HUES64 (cell line): ENCODE data around the gene INO80D.

Source experiments
- H3K27ac ChIP-seq: 2 replicates; pipeline ENCODE4 v1.7.0; 2013; ENCODE audit warnings: low read depth, low read length, inconsistent platforms
- H3K27me3 ChIP-seq: 2 replicates; pipeline ENCODE4 v1.6.1; 2013; ENCODE audit warnings: mild to moderate bottlenecking, low read length; ENCODE audit not compliant: insufficient read depth
- H3K36me3 ChIP-seq: 2 replicates; pipeline ENCODE4 v1.6.1; 2013; ENCODE audit warnings: mild to moderate bottlenecking, low read length; ENCODE audit not compliant: insufficient read depth
- H3K4me1 ChIP-seq: 2 replicates; pipeline ENCODE4 v1.6.1; 2013; ENCODE audit warnings: mild to moderate bottlenecking, low read length, moderate library complexity; ENCODE audit not compliant: insufficient read depth
- H3K4me3 ChIP-seq: 2 replicates; pipeline ENCODE4 v1.5.1; 2013; ENCODE audit warnings: mild to moderate bottlenecking, low read length, moderate library complexity
- H3K9ac ChIP-seq: 2 replicates; pipeline ENCODE4 v1.6.1; 2013; ENCODE audit warnings: mild to moderate bottlenecking, low read depth, low read length
- H3K9me3 ChIP-seq: 2 replicates; pipeline ENCODE4 v1.6.1; 2013; ENCODE audit warnings: low read depth, low read length; ENCODE audit not compliant: insufficient read depth
- WGBS: fragments of 150-250, 120-280 bp; methylation state at CpG from one replicate; pipeline ENCODE4 v1.1.7; 2013; ENCODE audit warnings: missing lambda C conversion rate; 5-methylcytosine and 5-hydroxymethylcytosine counted together

Gene INO80D

DNA sequence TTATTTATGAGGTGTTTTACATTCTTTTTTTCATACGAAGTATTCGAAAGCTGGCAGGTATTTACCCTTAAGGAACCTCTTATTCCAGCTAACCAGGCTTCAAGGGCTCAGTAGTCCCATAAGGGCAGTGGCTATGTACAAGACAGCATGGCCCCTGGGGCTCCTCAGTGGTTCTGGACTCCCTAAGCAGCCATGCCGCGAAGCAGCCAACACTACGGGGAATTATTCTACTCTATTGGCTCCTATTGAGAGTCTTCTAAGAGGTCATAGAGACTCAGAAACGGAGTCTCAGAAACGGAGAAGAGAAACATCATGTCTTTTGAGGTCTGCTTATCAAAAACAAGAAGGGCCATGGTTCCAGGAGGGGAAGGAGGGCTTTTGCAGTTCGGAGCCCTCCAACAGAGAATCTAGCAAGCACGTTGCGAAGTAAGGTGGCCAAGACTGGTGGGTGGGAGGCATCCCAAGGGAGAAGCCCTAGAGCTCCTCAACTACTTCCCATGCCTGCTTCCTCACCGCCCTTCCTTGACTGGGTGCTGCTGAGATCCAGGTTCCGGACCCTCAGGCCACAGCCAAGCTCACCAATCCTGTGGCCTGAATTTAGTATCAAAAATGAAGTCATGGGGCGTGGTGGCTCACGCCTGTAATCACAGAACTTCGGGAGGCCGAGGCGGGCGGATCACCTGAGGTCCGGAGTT lies 109.7 kb downstream of the INO80D start:
- H3K27ac ChIP-seq: no peak overlapping the region
- no peak overlapping the region for H3K4me3 ChIP-seq
- H3K9me3 ChIP-seq: no peaks in the 10 kb centered on the region
- H3K27me3 ChIP-seq: no peaks in the 10 kb centered on the region
- WGBS: 96% methylated on average over 19 of the region's 19 CpGs
- H3K9ac ChIP-seq: no peak overlapping the region
- no peaks in the 10 kb centered on the region for H3K36me3 ChIP-seq
- no peaks in the 10 kb centered on the region for H3K4me1 ChIP-seq

DNA sequence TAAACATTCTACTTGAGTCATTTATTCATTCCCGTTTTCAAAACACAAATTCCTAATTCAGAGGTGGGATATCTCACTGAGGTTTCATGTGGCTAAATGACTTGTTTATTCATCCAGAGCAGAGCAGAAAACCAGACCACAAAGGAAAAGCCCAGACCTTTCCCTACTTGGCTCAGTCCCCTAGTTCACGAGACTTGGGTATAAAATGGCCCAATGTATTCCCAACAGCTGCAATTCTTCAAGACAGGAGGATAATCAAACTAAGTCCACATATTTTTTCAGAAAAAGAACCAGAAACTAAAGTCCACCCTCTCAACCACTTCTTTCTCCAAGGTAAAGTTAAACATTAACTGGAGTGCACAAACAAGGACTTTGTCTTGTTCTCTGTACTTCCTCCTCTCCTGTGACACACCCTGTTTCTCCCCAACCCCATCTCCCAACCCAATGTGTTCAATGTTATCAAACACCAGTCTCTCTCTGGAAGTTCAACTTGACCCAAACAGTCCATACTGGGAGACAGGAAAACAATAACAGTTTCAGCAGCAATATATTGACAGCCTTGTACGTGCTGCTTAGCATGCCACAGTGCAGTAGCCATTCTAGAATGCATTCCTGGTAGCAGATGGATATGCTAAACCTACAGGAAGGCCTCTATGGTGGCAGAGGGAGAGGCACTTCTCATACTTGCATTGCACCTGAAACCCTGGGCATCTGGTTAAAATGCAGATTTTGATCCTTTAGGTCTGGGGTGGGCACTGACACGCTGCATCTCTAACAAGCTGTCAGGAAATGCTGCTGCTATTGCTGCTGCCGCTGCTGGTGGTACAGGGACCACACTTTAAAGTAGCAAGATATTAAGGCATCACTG lies 110.7 kb downstream of the INO80D start:
- no peaks in the 10 kb centered on the region for H3K27me3 ChIP-seq
- peaks cover 7% of the 10 kb centered on the region; the same call in 1 of the 2 replicates for H3K4me1 ChIP-seq
- no peak overlapping the region for H3K27ac ChIP-seq
- no peaks in the 10 kb centered on the region for H3K36me3 ChIP-seq
- 91% methylated on average over 5 of the region's 5 CpGs for WGBS
- no peaks in the 10 kb centered on the region for H3K9me3 ChIP-seq
- no peak overlapping the region for H3K9ac ChIP-seq
- no peak overlapping the region for H3K4me3 ChIP-seq

DNA sequence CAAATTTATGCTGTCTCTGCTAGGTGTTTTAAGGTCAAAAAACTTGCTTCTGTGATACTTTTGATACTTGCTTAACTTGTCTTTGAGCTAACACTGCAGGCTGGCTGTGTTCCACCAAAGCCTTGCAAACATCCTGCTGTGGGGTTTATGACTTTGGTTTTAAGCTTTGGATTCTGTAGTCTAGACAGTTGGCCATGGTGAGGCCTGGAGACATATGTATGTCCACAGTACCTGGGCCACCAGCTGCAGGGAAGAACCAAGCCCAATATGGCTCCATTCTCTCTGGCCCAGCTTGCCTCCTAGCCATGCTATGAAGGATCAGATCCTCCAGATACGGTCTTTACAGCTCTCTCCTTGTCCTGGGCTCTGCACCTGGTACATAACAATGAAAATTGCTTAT lies 113.9 kb downstream of the INO80D start:
- H3K27ac ChIP-seq: no peak overlapping the region
- no peak overlapping the region for H3K4me3 ChIP-seq
- no peaks in the 10 kb centered on the region for H3K9me3 ChIP-seq
- WGBS: 76% methylated on average over 1 of the region's 1 CpG
- H3K4me1 ChIP-seq: peaks cover 11% of the 10 kb centered on the region; the same call in 1 of the 2 replicates
- no peaks in the 10 kb centered on the region for H3K36me3 ChIP-seq
- no peaks in the 10 kb centered on the region for H3K27me3 ChIP-seq
- no peak overlapping the region for H3K9ac ChIP-seq

DNA sequence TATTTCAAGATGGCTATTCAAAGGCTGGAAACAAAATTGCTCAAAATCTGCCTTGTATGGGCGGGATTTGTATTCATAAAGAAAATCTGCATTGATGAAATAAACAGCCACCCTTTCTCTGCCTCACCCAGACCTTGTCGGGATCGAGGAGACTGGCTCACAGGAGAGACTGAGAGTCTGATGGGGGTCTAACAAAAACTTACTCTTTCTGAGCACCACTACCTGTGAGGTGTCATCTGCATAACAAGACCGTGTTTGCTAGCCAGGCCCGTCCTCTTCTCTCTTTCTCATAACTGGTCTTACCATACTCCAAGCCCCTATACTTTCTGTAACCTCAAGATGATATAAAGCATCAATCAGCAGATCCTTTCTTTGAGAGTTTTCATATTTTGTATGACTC lies 115.6 kb downstream of the INO80D start:
- Histone ChIP-seq H3K9me3 (no peaks in the 10 kb centered on the region), H3K27me3 (no peaks in the 10 kb centered on the region), H3K4me1 (peaks cover 11% of the 10 kb centered on the region; the same call in 1 of the 2 replicates), H3K9ac (no peak overlapping the region), H3K27ac (no peak overlapping the region), H3K36me3 (no peaks in the 10 kb centered on the region), H3K4me3 (no peak overlapping the region)
- WGBS: 22% methylated on average over 5 of the region's 5 CpGs

DNA sequence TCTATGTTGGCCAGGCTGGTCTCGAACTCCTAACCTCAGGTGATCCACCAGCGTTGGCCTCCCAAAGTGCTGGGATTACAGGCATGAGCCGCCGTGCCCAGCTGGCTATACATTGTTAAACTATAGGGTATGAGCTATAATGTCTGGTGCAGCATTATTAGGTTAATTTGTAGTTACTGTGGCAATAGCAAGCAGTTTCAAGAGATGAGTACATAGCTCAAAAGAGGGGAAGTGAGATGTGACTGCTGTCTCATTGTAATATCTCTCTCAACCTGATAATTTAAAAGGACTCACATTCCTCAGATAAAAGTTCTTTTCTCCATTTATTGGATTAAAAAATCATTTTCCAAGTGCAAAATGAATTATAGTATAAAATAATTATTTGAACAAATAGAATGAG lies 116.4 kb downstream of the INO80D start:
- no peak overlapping the region for H3K27ac ChIP-seq
- no peaks in the 10 kb centered on the region for H3K27me3 ChIP-seq
- H3K4me1 ChIP-seq: peaks cover 11% of the 10 kb centered on the region; the same call in 1 of the 2 replicates
- WGBS: 96% methylated on average over 4 of the region's 4 CpGs
- no peak overlapping the region for H3K9ac ChIP-seq
- H3K4me3 ChIP-seq: no peak overlapping the region
- no peaks in the 10 kb centered on the region for H3K9me3 ChIP-seq
- H3K36me3 ChIP-seq: no peaks in the 10 kb centered on the region

DNA sequence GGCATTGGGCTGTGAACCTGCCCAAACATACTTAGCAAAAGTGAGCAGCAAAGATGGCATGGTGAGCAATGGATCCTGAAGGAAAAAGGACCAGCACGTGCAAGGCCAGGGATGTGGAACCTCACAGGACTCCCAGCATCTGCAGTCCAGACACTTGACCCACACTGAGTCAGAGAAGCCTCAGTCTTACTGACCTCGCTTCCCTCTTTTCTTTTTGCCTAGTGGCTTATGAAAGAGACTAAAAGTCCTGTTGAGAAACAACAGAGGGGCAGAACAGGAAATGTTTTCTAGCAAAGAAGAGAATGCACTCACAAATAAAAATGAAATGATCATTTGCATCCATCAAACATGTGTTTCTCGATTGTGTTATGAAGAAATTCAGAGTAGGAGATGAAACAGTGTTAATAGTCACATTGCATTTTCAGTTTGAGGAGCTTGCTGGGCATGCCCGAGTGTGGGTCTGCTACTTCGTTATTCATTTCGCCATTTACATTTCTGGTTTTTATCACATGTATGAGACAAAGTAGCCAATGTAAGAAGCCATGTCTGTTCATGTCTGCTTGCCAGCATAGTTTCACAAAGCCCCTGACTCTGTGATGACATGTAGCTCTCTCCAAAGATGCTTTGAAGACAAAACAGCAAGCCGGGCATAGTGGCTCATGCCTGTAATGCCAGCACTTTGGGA lies 118.4 kb downstream of the INO80D start:
- Histone ChIP-seq H3K9me3 (no peaks in the 10 kb centered on the region), H3K4me3 (no peak overlapping the region), H3K27ac (no peak overlapping the region), H3K27me3 (no peaks in the 10 kb centered on the region), H3K4me1 (peaks cover 11% of the 10 kb centered on the region; the same call in 1 of the 2 replicates), H3K36me3 (no peaks in the 10 kb centered on the region), H3K9ac (no peak overlapping the region)
- 87% methylated on average over 7 of the region's 7 CpGs for WGBS

DNA sequence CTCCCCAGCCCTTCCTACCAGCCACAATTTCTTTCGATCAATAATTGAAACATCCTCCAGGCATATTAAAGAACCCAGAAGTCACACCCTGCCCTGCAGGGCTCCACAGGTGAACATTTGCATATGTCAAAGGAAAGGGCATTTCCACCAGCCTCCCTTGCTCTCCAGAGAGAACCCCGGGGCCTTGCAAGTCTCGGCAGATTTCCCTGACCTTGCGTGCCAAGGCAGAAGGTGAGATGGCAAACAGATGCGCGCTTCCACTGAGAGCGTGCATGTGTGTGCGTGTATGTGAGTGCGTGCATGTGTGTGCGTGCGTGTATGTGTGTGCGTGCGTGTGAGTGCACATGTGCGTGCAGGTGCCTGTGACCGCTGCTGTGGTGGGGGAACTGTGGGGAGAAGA lies 120.3 kb downstream of the INO80D start:
- WGBS: 91% methylated on average over 15 of the region's 15 CpGs
- H3K27ac ChIP-seq: no peak overlapping the region
- no peaks in the 10 kb centered on the region for H3K27me3 ChIP-seq
- no peaks in the 10 kb centered on the region for H3K36me3 ChIP-seq
- H3K4me3 ChIP-seq: no peak overlapping the region
- peaks cover 7% of the 10 kb centered on the region; the same call in 1 of the 2 replicates for H3K4me1 ChIP-seq
- H3K9me3 ChIP-seq: no peaks in the 10 kb centered on the region
- H3K9ac ChIP-seq: no peak overlapping the region

DNA sequence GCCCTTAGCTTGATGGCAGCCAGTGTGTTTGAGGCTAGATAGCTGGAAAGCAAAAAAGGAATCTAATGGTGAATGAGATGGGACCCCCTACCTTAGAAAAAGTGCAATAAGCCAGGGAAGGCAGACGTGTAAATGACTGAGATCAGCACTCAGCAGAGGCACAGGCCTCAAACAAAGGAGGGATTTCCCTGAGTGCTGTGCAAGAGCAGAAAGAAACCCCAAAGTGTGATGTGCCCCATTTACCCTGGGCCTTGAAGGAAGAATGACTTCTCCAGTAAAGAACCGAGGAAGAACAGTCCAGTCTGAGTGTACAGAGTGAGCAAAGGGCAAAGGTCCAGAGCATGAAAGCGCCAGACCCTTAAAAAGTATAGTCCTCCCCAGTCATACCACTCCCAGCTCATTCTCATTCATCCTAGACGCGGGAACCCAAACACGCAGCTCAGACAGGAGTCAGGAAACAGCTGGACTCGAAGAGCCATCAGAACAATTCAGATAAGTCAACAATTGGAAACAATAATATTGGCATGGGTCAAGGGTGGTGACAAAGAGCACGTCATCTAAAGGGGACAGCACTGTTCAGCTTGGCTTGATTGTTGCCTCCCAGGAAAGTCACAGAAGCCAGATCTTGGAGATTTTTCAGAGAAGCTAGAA lies 121.7 kb downstream of the INO80D start:
- no peaks in the 10 kb centered on the region for H3K36me3 ChIP-seq
- H3K4me3 ChIP-seq: no peak overlapping the region
- 75% methylated on average over 8 of the region's 8 CpGs for WGBS
- no peaks in the 10 kb centered on the region for H3K4me1 ChIP-seq
- H3K27me3 ChIP-seq: no peaks in the 10 kb centered on the region
- H3K27ac ChIP-seq: no peak overlapping the region
- H3K9ac ChIP-seq: no peak overlapping the region
- no peaks in the 10 kb centered on the region for H3K9me3 ChIP-seq

DNA sequence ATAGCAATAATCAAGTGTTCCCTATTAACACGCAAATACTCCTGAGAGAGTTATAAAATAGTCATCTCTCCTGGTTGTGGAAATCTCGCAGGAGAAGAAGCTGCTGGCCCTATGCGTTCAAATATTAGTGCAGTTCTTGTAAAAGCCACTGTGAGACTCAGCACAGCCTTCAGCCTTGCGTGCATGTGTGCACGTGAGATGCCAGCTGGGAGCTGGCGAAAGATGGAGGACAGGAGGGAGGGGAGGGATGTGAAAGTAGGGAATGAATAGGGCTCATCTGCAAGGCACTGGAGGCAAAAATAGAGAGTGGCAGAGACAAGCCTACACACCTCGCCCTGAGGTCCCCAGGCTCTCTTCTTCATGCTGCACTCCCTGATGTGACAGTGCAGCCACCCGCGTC lies 126.5 kb downstream of the INO80D start:
- peaks cover 6% of the 10 kb centered on the region; the same call in 1 of the 2 replicates for H3K4me1 ChIP-seq
- no peak overlapping the region for H3K4me3 ChIP-seq
- no peaks in the 10 kb centered on the region for H3K36me3 ChIP-seq
- H3K9ac ChIP-seq: no peak overlapping the region
- H3K27me3 ChIP-seq: no peaks in the 10 kb centered on the region
- no peaks in the 10 kb centered on the region for H3K9me3 ChIP-seq
- H3K27ac ChIP-seq: no peak overlapping the region
- WGBS: 94% methylated on average over 9 of the region's 9 CpGs

DNA sequence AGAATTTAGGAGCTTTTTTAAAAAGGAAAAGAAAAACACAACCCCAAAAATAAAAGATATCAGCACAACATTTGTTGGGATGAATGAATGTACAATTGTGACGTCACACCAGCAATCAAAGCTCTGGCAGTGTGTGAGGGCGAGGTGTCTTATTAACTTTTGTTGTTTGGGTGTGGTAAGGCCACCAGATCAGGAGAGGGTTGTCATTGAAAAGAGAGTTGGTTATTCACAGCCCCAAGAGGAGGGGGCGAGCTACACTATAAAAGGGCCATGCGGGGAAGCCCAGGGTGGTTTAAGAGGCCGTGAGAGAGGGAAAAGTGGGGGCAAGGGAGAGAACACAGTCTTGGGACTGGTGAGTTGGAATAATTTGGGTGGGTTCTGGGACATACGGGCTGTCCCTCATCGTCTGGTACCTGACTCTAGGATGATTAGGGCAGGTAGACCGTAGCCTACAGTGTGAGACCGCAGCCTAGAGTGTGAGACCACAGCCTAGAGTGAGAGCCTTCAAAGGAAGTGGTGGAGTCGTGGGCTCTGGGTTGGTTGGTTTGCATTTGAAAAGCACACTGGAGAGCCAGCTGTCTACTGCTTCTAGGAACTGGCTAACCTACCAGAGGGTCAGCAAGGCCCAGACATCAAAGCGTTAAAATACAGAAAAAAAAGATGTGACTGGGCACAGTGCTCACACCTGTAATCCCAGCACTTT lies 128.4 kb downstream of the INO80D start:
- H3K36me3 ChIP-seq: no peaks in the 10 kb centered on the region
- H3K9me3 ChIP-seq: 0 out of 2 replicates have a peak, but pooled peaks cover 2% of the 10 kb centered on the region
- no peak overlapping the region for H3K27ac ChIP-seq
- H3K4me3 ChIP-seq: no peak overlapping the region
- H3K4me1 ChIP-seq: peaks cover 6% of the 10 kb centered on the region; the same call in 1 of the 2 replicates
- H3K27me3 ChIP-seq: no peaks in the 10 kb centered on the region
- WGBS: 48% methylated on average over 11 of the region's 11 CpGs
- no peak overlapping the region for H3K9ac ChIP-seq
